D341Med (cell line): Measurements from ENCODE around the gene C10orf53.

Experiments
- DNase-seq: peaks from one replicate; pipeline ENCODE4 v3.0.0; 2012; ENCODE audit warnings: low spot score

Gene C10orf53

GRCh38 chr10:49737474-49738201 lies 58.2 kb downstream of the C10orf53 start:
- peak; percentile 31 for DNase-seq

- DNase-seq: peak; percentile 43
These were observed 59.3 kb downstream of the C10orf53 start for GRCh38 chr10:49738616-49739360.

- no peak for DNase-seq
These were observed 60.0 kb downstream of the C10orf53 start for GRCh38 chr10:49739426-49739825.

GRCh38 chr10:49740346-49741107 lies 61.1 kb downstream of the C10orf53 start:
- peak; percentile 42 for DNase-seq

DNA sequence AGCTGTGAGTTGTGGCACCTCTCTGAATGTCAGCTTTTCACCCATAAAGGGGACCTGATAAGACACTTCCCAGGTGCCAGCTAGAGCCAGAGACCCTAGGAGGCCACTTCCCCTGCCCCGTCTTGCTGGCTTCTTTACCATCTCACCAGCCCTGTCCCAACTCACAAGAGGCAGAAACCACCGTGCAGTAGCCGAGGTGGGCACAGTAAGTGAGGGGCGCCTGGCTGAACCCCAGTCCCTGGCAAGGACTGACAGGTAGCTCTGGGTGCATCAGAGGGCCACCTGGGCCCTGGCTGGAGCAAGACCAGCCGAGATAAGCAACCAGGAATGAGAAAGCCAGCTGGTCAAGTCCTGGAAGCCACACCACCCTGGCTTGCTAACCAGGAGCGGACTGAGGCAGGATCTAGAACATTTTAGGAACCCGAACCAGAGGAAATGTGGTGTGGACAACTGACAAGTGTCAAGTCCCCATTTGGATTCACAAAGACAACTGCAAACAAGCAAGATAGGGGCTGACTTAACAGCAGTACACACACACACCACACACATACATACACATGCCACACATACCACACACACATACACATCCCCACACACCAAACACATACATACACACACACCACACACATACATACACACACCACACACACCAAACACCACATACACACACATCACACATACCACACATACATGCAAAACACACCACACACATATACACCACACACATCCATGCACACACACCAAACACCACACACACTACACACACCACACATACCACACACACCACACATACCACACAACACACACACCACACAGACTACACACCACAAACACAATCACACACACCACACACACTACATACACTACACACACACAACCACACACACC lies 61.9 kb downstream of the C10orf53 start:
- DNase-seq: peak; percentile 37

- DNase-seq: peak; percentile 47
These were observed 63.4 kb downstream of the C10orf53 start for GRCh38 chr10:49742683-49743463.

DNA sequence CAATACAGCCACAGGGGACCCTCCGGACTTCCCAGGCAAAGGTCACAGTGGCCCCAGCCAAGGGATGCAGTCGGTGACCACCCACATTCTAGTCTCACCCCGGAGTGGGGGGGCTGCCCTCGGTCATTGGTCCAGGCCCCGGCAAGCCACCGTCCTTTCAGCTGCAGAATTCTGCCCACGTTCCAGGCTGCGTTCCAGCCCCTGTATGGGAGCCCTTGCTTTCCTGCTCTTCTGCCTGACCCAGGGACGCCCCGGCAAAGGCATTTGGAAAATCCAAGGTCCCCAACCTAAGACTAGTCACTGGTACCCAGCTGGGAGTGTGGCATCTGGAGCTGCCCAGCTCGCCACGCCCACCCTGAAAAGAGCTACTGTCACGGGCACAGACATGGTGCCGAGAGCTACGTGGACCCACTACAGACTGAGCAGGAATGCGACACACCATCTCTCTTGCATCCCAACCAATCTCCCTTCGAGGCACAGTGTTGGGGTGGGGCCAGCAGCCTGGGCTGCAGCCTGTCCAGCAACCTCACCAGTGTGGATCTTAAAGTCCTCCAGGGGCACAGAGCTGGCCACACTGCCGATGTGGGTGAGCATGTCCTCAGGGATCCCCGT lies 64.1 kb downstream of the C10orf53 start:
- peak; percentile 34 for DNase-seq

DNA sequence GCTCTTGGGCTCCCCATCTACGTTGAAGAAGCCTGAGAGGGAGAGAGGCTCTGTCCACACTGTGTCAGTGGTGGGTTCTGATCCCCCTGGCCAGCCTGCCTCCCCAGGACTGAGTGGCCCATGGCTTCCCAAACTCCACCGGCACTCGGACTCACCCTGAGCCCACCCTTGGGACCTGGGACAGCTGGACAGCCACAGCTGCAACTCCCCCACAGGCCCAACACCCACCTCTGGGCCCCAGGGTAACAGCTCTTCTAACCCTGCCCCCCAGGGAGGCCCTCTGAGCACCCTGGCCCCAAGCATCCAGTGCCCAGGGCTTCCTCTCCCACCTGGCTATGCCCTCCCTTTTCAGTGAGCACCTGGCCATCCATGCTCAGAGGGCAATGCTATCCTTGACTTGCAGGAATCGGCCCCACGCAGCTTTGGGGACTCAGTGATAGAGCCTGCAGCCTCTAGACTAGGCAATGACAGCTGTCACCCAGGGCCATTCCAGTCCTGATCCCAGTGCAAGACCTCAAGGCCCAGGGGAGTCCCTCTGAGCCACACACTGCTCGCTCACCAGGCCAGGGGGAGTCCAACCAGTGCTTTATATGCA lies 64.7 kb downstream of the C10orf53 start:
- DNase-seq: peak; percentile 32

- DNase-seq: peak; percentile 43
These were observed 65.6 kb downstream of the C10orf53 start for GRCh38 chr10:49744924-49745605.

DNA sequence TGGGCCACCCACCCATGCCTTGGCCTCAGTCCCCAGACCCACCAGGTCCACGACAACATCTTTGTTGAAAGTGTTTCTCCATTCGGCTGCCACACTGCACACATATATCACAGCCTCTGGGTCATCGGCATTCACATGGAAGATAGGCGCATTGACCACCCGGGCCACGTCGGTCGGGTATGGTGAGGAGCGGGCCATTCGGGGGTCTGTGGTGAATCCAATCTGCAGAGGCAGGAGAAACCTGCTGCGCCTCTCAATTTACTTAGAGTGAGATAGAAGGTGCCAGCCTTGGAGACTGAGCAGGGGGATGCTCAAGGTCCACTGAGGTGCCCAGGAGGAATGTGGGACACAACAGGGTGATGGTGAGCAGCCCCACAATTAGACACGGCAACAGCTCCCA lies 66.3 kb downstream of the C10orf53 start:
- no peak for DNase-seq

GRCh38 chr10:49746626-49747302 lies 67.3 kb downstream of the C10orf53 start:
- DNase-seq: no peak
